ENCODE results near the gene COG6. TPM values are rescaled to one million over a fixed set of nuclear protein-coding genes. Genes with fewer than 3 reads are reported as not detected.

Gene COG6
- total and polyA plus RNA-seq, 2 of the 4 experiments (the other 2 are of a cell fraction) = 22.8 to 37.5 TPM

DNA sequence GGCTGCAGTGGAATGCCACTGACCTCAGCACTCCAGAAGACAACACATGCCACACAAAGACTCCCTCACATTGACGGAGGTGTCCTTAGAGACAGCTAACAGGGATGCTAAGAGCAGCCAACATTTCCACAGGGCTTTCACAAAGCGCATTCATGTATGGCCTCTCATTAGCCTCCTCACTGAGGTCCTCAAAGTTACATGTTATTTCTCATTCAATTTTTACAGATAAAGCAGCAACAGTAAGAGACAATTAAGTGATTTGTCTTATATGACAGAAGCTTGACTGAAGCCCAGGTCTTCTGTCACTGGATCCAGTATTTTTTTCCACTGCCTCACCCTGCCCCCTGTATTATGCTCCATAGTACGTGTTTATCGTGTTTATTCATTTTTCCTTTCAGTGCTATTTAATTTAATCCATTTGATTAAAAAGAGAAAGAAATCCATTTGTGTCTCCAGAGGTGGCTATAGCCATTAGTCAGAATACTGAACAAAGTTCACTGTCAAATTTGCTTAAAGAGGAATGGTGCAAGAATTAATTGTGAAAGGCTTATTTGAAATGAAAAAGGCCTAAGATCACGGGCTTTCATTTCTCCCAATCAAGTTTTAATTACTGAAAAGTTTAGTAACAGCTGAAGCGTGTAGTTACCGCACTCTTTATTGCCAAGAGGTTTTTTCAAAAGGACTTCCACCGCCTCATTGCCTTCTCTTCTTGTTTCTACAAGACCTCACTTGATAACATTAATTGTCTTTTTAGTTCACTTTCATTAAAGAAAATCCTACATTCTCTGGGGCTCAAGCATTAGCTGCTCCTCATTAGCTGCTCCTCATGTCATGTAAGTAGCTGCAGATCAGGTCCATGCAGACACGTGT is 115.0 kb downstream of the COG6 start (continued):
- no peak for TF ChIP-seq SMC3 (IDR thresholded peaks at IDR 0.05; ENCODE audit: low read depth, low read length)

DNA sequence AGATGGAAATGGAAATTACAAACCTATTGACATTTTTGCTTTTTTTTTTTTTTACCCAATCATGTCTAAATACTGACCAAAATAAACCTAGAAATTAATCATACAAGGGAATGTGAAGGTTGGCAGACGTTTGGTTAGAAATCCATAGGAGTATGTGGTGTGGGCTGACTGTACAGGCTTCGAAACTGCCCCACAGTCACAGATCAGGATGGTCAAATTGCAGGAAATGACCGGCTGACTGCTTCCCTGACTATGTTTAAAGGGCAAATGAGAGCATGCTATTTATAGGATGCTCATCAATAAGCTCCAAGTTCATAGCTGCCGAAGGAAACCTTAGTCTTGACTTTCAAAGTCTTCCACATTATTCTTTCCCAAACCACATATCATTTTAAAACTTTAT is 118.4 kb downstream of the COG6 start:
- Histone ChIP-seq H3K4me3 (ENCODE audit: insufficient read depth, low read depth, low read length) (no peak overlapping the region), H3K9ac (ENCODE audit: low read depth, low read length) (no peak overlapping the region), H3K23ac (ENCODE audit: low read depth, low read length) (peak overlapping the region; percentile 59; the same call in 1 of the 2 replicates), H3K56ac (ENCODE audit: extremely low read depth, insufficient read depth, low read length) (no peak overlapping the region), H3K79me1 (ENCODE audit: low read depth in 1 of 2, low read length in 2 of 2) (no peaks in the 10 kb centered on the region), H3K9me3 (ENCODE audit: control insufficient read depth, insufficient read depth, low read length) (no peaks in the 10 kb centered on the region), H3K4ac (ENCODE audit: low read depth, low read length) (no peak overlapping the region; the same call in 1 of the 2 replicates), H2BK15ac (ENCODE audit: low read depth, low read length) (no peak overlapping the region; the same call in 2 of the 3 replicates), H3K27ac (ENCODE audit: insufficient read depth, low read length) (no peak overlapping the region), H2AK9ac (replicated peaks; ENCODE audit: low read depth, low read length, poor library complexity) (no peak overlapping the region), H2BK5ac (ENCODE audit: low read depth, low read length, poor library complexity, severe bottlenecking) (no peak overlapping the region), H4K5ac (ENCODE audit: low read depth, low read length) (no peak overlapping the region), H2AFZ (replicated peaks; ENCODE audit: low read length, poor library complexity) (peak overlapping the region; percentile 52), H3K14ac (replicated peaks; ENCODE audit: low read depth, low read length) (0 out of 2 replicates have a peak overlapping the region, but pooled peaks have one; percentile 21), H3K36me3 (ENCODE audit: control insufficient read depth, insufficient read depth, low read length) (no peaks in the 10 kb centered on the region), H3K27me3 (ENCODE audit: control insufficient read depth, insufficient read depth, low read length) (no peaks in the 10 kb centered on the region), H3K4me2 (ENCODE audit: low read depth, low read length) (peak overlapping the region; percentile 52; the same call in 1 of the 2 replicates), H2BK120ac (ENCODE audit: low read depth, low read length) (no peak overlapping the region), H4K20me1 (ENCODE audit: insufficient read depth, low read length) (no peaks in the 10 kb centered on the region), H2AK5ac (ENCODE audit: low read depth, low read length) (no peak overlapping the region), H3K4me1 (ENCODE audit: control insufficient read depth, insufficient read depth, low read length) (peaks cover 5% of the 10 kb centered on the region), H3K9me1 (ENCODE audit: insufficient read depth, low read length) (0 out of 2 replicates have a peak, but pooled peaks cover 2% of the 10 kb centered on the region), H2BK20ac (ENCODE audit: low read depth, low read length) (no peak overlapping the region), H3K18ac (ENCODE audit: low read depth, low read length) (no peak overlapping the region; the same call in 1 of the 2 replicates), H4K91ac (ENCODE audit: insufficient read depth, low read depth, low read length) (no peak overlapping the region), H4K8ac (ENCODE audit: low read depth in 2 of 2, low read length in 2 of 2) (no peak overlapping the region; a peak in 1 of 4 replicates)
- in situ Hi-C loops (cut with MboI; ENCODE audit: low sequenced_read_pairs) = no loop called here
- TF ChIP-seq CEBPB (IDR thresholded peaks at IDR 0.05; ENCODE audit: low read depth, low read length) (no peak), NFE2L2 (IDR thresholded peaks at IDR 0.05; ENCODE audit: low read depth, low read length) (no peak), RCOR1 (IDR thresholded peaks at IDR 0.05; ENCODE audit: insufficient replicate concordance, low read length) (no peak), MXI1 (IDR thresholded peaks at IDR 0.05; ENCODE audit: borderline replicate concordance, low read depth, low read length) (no peak), POLR2A (IDR thresholded peaks at IDR 0.05; ENCODE audit: low read depth, low read length) (no peak), MAZ (IDR thresholded peaks at IDR 0.05; ENCODE audit: borderline replicate concordance, low read depth, low read length) (no peak), RFX5 (IDR thresholded peaks at IDR 0.05; ENCODE audit: low read depth, low read length) (no peak), BHLHE40 (IDR thresholded peaks at IDR 0.05; ENCODE audit: low read depth, low read length) (no peak), MAFK (IDR thresholded peaks at IDR 0.05; ENCODE audit: low read depth, low read length) (no peak)
- TF ChIP-seq, protein P1, sequence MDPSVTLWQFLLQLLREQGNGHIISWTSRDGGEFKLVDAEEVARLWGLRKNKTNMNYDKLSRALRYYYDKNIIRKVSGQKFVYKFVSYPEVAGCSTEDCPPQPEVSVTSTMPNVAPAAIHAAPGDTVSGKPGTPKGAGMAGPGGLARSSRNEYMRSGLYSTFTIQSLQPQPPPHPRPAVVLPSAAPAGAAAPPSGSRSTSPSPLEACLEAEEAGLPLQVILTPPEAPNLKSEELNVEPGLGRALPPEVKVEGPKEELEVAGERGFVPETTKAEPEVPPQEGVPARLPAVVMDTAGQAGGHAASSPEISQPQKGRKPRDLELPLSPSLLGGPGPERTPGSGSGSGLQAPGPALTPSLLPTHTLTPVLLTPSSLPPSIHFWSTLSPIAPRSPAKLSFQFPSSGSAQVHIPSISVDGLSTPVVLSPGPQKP (IDR thresholded peaks at IDR 0.05; ENCODE audit: borderline replicate concordance, low read depth, low read length) = no peak
- TF ChIP-seq, protein P2, sequence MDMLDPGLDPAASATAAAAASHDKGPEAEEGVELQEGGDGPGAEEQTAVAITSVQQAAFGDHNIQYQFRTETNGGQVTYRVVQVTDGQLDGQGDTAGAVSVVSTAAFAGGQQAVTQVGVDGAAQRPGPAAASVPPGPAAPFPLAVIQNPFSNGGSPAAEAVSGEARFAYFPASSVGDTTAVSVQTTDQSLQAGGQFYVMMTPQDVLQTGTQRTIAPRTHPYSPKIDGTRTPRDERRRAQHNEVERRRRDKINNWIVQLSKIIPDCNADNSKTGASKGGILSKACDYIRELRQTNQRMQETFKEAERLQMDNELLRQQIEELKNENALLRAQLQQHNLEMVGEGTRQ (IDR thresholded peaks at IDR 0.05; ENCODE audit: low read depth, low read length) = no peak
- 20% methylated on average over 1 of the region's 4 CpGs; no CpG with 5 or more reads in 1 of the 2 experiments for WGBS, 2 experiments (ENCODE audit: extremely low coverage in 2 of 2, insufficient read length in 1 of 2)
- intact Hi-C loops (cut with micrococcal nuclease) = loop anchor here (10.0 kb wide), 2 partner anchors 171 to 911 kb away; no protein-coding TSS in a partner anchor
- BruUV-seq (replicated peaks) = no TSS peak
- ATAC-seq (ENCODE audit: low read depth) (peak; percentile 57), DNase-seq (peak; percentile 71)
- CTCF ChIA-PET = no interaction called here
- dilution Hi-C loops (cut with HindIII; ENCODE audit: low sequenced_read_pairs, unreplicated experiment) = no loop called here
- POLR2A ChIA-PET (ENCODE audit: unreplicated experiment) = no interaction called here

All from IMR-90 (cell line).